ENCODE results near the gene MAGI3.

- TF ChIP-seq, protein P1, sequence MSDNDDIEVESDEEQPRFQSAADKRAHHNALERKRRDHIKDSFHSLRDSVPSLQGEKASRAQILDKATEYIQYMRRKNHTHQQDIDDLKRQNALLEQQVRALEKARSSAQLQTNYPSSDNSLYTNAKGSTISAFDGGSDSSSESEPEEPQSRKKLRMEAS (IDR thresholded peaks at IDR 0.05), result no peak
- TF ChIP-seq REST (IDR thresholded peaks at IDR 0.05; ENCODE audit: low read depth), result no peak
- TF ChIP-seq RAD21 (IDR thresholded peaks at IDR 0.05; ENCODE audit: low read depth), result no peak
- no peak for TF ChIP-seq YY1 (IDR thresholded peaks at IDR 0.05; ENCODE audit: low read depth)
Measured at GRCh38 chr1:113615425-113615824, 225.1 kb downstream of the MAGI3 start.

Data from Ishikawa (cell line).